Measurements from ENCODE around the gene ARID3A.

ARID3A gene

DNA sequence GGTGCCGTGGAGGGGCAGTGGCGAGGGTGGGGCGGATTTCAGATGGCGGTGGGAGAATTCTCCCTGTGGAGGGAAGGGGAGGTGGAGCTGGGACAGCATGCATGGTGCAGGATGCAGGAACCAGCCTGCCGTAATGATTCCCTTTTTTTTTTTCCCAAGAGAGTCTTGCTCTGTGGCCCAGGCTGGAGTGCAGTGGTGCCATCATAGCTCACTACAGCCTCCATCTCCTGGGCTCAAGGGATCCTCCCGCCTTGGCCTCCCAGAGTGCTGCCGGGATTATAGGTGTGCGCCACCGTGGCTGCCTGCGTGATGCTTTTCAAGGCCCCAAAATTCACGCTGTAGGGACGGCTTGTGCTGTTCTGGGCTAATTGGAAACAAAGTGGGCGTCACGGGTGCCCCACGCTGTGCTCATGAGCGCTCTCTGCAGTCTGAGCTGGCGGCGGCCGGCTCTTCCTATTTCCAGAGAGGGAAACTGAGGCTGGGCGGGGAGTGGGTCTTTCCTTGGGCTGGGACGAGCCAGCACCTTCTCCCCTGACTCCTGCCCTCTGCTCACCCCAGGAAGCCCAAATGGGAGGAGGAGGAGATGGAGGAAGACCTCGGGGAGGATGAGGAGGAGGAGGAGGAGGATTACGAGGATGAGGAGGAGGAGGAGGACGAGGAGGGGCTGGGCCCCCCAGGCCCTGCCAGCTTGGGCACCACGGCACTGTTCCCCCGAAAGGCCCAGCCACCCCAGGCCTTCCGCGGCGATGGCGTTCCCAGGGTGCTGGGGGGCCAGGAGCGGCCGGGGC, 6.2 kb downstream of the ARID3A start:
- no peak for DNase-seq

DNA sequence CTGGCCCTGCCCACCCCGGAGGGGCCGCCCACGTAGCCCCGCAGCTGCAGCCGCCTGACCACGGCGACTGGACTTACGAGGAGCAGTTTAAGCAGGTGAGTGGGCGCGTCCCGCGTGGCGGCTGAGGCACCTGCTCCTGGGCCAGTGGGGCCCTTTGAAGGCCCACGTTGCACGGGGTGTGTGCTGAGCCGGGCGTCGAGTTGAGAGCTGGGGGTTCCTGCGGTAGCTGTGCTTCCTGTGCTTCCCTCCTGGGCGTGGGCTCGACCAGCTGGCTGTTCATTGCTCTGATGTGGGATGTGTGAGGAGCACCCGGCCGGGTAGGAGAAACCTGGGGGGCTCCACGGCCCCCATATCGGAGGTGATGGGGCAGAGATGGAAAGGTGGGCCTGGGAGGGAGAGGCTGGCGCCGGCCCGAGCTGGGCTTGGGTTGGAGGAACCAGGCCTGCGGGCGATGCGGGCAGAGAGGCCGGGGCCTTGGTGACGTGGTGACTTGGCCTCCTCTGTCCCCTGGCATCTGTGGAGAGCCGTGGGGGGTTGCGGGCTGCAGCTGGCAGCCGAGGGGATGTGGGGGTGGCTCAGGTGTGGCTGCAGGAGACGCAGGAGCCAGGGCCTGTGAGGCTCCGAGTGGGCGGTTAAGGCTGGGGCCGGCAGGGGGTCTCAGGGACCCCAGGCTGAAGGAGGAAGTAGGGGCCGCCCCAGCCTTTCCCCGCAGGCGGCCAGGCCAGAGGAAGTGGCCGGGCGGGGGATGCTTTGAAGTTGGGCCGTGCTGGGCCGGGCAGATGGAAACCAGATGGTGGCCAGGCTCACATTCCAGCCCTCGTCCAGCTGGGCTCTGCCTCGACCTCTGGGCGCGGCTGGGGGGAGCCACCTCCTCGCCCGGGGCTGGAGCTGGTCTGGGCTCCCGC, 7.1 kb downstream of the ARID3A start:
- DNase-seq = peak in 6 of 14 donors; percentile 6 to 59 (median 48)

DNA sequence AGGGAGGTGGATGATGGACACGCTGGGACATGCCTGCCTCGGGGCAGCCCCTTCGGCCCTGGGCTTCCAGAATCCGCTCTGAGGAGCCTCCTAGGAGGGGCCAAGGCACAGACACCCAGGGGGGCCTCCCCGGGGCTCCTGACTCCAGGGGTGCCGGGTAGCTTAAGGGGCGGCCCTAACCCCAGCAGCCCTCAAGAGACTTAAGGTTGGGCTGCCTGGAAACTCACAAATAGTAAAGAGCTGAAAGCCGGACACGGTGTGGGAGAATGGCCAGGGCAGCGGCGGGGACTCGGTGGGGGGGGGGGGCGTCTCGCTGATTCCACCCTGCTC, 7.7 kb downstream of the ARID3A start:
- DNase-seq = no peak

DNA sequence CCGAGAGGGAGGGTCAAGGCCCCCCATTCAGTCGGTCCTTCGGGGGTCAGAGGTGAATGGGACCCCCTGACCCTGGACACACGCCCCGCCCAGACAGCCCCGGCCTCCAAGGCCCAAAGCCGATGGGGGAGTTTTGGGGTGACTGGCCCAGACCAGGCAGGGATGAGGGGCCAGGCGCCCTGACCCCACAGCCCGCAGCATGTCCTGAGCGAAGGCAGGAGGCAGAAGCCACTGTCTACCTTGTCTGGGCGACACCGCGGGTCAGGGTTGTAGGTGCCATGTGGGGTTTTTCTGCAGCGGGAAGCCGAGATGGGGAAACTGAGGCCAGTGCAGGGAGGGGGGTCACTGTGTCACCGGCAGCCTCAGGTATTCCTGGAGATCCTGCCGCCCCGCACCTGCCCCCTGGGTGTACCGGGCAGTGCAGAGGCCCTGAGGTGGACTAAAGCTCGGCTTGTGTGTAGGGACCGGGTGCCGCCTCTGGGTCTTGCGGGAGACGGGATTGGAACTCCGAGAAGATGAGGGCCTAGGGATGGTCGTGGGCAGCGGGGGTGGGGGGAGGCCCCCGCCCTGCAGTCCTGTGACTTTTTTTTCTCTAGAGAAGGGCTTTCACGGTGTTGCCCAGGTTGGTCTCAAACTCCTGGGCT, 8.5 kb downstream of the ARID3A start:
- no peak for DNase-seq

DNA sequence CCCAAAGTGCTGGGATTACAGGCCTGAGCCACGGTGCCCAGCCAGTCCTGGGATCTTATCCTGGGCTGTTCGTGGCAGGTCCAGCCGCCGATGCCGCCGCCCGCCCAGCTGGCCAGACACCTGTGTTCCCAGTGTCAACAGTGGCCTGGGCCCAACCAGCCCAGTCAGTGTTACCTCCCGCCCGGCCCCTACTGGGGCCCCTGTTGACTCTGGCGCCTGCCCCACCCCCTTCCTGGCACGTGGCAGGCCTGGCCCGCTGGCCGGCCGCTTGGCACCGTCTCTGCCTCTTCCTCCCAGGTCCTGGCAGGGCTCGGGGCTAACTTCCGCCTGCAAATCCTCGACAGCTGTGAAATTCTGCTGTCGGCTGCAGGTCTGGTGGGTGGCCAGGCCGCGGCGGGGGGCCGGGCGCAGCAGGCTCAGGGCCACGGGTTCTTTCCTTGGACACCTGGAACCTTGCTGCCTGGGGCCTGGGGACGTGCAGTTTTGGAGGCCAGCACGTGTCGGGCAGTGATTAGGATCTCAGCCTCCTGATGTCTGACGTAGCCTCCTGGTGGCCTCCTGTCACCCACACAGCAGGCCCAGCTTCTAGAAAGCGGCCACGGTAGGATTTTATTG, 9.1 kb downstream of the ARID3A start:
- peak in 13 of 14 donors; percentile 16 to 83 (median 74) for DNase-seq

DNA sequence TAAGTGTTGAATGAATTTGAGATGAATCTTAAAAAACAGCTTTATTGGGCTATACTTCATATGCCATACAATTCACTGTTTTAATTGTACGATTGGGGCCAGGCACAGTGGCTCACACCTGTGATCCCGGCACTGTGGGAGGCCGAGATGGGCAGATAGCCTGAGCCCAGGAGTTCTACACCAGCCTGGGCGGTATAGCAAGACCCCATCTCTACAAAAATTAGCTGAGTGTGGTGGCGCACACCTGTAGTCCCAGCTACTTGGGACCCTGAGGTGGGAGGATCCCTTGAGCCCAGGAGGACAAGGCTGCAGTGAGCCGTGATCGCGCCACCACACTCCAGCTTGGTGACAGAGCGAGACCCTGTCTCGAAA, 10.3 kb downstream of the ARID3A start:
- no peak for DNase-seq

DNA sequence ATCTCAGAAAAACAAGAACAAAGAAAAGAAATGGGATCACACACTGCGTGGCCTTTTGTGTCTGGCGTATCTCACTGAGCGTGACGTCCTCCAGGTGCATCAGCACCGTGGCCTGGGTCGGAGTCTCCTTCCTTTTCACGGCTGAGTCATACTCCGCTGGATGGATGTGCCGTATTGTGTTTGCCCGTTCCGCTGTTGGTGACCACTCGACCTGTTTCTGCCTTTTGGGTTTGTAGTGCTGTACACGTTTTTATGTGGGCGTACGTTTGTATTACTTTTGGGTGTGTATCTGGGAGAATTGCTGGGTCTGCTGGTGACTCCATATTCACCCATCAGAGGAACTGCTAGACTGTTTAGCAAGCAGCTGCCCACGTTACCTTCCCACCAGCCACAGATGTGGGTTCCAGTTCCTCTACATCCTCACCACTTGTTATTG, 11.4 kb downstream of the ARID3A start:
- no peak for DNase-seq

DNA sequence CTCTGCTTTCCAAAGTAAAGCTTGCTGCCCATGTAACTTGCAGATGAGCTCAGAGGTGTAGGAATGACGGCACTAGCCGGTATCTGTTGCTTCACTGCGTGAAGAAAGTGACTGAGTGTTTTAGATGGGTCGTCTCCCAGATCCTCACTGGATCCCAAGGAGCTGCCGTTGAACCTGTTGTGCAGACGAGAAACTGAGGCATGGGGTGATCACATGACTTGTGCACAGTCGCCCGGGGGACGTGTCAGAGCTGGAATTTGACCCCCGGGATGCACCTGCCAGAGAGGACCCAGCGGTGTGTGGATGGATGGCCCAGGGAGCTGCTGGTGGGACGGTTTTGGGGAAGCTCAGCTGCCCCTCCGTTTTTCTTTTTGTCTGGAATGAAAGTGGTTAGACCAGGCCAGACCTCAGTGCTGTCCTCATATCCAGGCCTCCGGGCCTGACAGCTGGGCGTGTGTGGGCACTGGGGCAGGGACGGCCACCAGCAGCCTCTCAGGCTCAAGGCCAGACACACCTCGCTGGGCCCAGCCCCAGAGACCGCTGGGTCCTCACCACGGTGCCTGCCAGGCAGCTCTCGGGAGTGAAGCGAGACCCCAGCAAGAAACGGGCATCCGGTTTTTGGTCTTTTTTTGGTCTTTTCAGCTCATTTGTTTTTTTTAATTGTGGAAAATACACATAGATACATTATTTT, 12.5 kb downstream of the ARID3A start:
- no peak for DNase-seq

DNA sequence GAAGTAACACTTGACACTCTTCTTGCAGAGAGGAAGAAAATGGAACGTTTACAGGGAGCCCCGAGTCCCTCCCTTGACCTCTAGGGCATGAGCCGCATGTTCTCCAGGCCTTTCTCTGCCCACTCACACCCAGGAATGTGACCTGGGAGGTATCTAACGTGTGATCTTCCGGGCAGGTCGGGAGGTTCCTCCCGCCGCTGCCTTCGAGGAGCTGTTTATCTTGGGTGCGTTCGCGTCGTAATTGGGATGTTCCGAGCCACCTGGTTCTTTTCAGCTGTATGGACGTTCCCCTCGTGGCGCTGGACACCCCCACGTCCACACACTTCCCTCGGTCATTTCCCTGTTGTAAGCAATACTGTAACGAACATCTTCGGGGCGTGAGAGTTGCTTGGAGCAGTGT, 13.6 kb downstream of the ARID3A start:
- DNase-seq = no peak

DNA sequence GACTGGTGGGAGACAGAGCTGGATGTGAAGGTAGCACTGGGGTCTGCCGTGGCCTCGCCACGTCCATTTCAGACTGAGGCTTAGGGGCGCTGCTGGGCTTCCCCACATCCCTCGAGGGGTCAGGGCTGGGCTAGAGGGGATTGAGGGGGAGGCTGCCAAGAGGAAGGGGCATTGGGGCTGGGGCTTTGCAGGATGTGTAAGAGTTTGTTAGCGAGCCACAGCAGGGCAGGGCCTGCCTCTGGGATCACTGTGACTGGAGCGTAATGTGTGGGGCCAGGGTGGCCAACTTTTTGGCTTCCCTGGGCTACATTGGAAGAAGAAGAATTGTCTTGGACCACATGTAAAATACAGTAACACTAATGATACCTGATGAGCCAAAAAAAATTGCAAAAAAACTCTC, 14.1 kb downstream of the ARID3A start:
- DNase-seq = no peak

DNA sequence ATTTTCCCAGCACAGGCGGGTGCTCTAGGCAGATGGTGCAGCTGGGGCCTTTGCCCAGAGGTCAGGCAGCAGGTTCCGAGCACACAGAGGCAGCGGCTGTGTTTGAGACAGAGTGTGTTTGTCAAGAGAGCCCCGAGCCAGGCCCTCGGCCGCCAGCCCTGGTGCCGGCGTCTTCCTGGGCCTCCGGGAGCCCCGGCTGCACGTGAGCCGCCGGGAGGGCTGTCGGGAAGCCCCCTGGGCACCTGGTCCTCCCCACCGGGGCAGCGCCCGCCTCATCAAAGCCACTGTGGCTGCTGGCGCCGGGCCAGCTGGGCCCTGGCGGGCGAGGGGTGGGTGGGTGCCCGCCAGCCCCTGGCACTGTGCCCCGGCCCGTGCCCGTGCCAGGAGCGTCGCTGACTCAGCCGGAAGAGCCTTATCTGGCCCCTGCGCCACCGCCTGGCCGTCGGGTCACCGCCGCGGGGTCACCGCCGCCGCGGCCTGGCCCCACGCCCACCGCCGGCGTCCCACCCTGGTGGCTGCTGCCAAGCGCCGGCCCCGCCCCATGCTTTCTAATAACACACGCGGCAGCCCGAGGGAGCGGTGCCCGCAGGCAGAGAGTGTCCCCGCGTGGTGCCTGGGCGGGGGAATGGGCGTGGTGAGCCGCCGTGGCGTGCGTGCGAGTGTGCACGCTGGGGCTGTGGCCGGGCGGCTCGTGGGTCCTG, 14.9 kb downstream of the ARID3A start:
- DNase-seq = peak in 10 of 14 donors; percentile 24 to 87 (median 54)

DNA sequence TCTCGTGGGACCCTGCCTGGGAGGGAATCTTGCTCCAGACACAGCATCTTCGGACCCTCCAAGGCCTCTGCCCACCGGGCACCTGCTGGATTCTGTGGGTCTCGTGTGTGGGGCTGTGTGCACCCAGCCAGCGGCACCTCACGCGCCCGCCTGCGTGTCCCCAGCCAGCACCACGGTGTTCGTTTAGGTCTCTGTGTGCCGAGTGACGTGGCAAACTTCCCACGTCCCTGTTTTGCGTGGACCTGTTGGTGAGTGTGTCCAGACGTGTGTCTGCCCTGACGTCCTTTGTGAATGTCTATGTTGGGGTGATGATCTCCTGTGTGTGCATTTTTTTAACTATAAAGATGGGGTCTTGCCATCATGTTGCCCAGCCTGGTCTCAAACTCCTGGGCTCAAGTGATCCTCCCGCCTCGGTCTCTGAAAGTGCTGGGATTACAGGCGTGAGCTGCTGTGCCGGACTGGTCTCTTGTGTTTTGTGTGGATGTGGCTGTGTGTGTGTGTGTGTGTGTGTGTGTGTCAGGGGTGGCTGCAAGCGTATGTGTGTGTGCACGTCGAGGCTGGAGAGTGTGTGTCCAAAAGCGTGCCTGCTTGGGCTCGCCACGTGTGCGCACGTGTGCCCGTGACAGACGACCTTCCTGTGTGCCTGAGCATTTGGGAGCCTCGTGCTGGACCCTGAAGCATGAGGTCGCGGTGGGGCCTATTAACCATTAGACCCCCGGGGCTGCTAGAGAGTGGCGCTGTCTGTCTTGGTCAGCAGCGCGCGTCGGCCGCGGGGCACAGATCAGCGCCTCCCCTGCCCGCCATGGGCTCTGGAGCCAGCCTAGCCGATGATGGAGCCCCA, 15.7 kb downstream of the ARID3A start:
- no peak for DNase-seq

DNA sequence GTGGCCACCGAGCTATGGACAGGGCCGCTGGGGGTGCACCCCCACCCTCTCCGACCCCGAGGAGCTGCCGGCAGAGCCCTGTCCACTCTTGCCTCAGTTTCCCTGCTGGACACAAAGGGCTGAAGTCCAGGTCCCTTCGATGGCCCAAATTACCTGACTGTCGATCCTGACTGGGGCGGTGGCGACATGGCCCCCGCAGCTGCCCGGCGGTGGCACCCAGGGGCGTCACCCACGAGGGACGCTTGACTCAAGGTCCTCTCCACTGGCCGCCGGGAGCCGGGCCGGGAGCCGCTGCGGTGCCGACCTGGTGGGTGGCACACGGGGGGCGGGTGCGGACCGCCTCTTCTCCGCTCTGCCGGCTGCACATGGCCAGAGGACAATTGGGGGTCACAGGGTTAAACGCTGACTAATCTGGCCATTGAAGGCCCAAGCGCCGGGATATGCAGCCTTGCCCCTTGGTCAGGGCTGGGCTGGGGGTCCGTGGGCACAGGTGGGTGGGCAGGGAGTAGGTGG, 16.4 kb downstream of the ARID3A start:
- no peak for DNase-seq

DNA sequence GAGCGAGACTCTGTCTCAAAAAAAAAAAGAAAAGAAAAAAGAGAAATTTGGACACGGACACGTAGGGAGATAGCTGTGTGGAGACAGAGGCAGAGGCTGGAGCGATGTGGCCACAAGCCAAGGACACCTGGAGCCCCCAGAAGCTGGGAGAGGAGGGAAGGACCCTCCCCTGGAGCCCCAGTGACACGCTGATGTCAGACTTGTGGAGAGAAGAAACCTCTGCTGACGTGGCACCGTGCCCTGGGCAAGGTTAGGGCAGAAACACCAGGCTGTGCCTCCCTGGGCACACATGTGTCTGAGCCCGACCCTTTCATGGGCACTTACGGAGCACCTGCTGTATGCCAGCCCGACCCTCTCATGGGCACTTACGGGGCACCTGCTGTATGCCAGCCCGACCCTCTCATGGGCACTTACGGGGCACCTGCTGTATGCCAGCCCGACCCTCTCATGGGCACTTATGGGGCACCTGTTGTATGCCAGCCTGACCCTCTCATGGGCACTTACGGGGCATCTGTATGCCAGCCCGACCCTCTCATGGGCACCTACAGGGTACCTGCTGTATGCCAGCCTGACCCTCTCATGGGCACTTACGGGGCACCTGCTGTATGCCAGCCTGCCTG, 17.8 kb downstream of the ARID3A start:
- DNase-seq = no peak

DNA sequence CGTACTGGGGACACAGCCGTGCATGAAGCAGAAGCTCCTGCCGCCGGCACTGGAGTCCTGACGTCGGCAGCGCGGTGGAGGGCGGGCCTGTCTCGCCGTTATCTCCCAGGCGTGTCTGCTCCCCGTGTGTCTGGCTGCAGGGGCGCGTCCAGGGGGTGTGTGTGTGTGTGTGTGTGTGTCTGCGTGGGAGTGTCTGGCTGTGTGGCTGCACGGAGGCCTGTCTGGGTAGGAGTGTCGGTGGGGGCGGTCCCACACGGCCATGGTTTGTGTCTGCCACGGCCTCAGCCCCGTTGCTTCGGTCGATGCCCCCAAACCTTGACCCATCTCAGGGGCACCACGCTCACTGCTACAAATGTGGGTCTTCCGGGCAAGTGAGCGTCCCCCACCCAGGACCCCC, 18.3 kb downstream of the ARID3A start:
- DNase-seq = peak in 2 of 14 donors; percentile 15 to 20

DNA sequence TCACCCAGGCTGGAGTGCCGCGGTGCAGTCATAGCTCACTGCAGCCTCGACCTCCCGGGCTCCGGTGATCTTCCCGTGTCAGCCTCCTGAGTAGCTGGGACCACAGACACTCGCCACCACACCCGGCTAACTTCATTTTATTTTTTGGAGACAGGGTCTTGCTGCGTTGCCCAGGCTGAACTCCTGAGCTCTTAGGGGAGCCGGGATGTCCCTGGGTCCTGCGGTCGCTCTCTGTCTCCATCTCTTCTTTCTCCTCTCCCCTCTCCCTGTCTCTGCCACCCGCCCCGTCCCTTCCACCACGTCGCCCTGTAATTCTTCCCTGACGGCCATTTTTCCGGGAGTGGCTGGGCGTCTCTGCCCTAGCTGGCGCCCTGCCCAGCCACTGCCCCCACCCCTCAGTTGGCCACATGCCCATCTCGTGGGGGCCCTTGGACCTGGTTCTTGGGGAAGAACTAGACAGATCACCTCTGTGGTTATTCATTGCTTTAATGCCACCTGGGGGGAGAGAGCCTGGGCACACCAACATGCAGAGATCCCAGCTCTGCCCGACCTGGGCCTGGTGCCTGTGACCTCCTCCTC, 18.9 kb downstream of the ARID3A start:
- no peak for DNase-seq

DNA sequence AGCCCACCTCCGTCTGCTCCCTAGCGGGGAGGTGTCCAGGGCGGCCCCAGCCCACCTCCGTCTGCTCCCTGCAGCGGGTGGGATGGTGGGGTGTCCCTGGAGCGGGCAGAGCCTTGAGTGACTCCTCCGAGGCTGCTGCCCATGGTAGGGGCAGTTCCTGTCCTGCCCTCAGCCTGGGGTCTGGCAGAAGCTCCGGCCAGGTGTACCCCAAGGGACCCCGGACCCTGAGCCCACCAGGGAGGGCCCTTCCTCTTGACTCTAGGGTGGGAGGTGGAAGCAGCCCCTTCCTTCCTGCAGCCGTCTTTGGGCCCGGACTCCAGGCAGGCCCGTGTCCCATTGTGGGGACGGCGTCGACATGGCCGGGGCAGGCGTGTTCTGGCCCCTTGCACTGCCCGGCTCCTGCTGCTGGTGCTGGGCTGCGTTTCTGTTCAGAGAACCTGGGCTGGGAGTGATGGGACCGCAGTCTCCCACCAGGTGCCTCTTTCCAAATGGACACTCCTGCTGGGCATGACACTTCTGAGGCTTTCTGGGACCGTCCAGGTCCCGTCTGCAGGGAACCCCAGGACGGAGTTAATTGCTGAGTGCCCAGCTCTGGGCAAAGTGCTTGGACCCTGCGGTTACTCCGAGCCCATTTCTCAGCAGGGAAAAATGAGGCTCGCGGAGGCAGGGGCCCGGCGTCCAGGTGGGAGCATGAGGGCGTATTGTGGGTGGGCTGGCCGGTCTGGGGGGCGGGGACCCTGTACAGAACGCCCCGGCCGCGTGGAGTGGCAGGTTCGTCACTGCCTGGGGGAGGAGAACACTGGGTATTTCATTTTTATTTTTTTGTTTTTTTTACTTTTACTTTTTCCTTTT, 19.8 kb downstream of the ARID3A start:
- DNase-seq = no peak

DNA sequence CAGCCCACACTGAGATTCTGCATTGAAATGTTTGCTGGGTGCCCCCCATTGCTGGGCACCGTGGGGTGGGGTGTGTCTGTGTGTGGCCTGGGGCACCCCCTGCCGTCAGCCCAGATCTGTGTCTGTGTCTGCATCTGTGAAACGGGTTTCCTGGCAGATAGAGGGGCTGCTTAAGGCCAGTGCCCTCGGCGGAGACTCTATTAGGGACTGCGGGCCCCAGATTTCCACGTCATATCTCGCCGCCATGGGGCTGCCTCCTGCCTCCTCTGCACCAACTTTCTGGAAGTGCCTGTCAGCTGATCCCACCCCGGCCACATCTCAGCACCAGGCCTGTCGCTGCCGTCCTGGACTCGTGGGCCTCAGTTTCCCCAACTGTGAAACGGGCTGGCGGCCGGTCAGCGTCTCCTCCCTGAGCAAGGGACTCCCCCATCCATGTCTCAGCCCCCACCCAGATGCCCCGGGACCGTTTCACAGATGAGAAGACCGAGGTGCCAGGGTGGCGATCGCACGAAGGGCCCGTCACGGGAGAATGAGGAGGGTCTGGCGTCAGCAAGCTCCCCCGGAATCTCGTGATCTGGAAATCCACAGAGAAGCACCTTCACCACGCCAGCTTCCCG, 21.4 kb downstream of the ARID3A start:
- DNase-seq = no peak
